HTR-8/SVneo (cell line): Measurements from ENCODE around the gene MT1E.
"Not testable (repeated sequence)": the region's sequence is repeated elsewhere in the genome, so short reads cannot be mapped to it uniquely, and the experiment has no call there.

Experiments
- DNase-seq: peaks from one replicate; pipeline ENCODE4 v3.0.0; 2011; ENCODE audit warnings: low spot score, mixed read lengths; ENCODE audit not compliant: insufficient read length
- FAIRE-seq: peaks from 2 replicates; lab custom pipeline; 2011; peaks lifted over from hg19 to GRCh38; lab: Jason Lieb, UNC

Gene MT1E

GRCh38 chr16:56669005-56669839, 43.6 kb downstream of the MT1E start, which contains the start of gene MT1H:
TSS of gene MT1H (plus strand) at chr16:56669814. CDS start at chr16:56669885, 71 bp downstream.
- DNase-seq, result no peak
- no peak for FAIRE-seq

DNA sequence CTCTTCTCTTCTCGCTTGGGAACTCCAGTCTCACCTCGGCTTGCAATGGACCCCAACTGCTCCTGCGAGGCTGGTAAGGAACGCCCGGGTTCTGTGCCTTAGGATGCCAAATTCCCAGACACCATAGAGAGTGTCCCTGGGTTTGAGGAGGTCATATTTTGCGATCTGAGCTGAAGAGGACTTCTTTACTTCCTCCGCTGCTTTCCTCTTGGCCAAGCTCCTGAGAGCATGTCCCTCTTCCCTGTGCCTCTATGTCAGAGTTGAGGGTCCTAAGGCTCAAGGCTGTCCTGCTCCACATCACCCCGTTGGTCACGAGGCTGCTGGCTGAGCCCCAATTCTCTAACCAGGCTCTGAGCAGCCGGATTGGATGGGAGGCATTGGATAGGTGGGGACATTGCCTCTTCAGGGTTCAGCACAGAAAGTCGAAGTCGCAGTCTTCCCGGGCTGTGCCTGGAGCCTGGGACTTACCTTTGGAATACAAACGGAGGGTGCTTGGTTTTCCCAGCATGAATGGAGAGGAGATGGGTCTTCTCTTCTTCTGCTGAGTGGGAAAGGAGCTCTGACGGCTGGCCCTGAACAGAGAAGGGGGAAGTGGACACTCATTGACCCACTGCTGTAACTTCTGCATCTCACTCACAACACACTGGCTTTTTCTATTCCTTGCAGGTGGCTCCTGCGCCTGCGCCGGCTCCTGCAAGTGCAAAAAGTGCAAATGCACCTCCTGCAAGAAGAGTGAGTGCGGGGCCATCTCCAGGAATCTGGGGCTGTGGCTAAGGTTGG, 44.4 kb downstream of the MT1E start:
- DNase-seq, result no peak
- no peak for FAIRE-seq

DNA sequence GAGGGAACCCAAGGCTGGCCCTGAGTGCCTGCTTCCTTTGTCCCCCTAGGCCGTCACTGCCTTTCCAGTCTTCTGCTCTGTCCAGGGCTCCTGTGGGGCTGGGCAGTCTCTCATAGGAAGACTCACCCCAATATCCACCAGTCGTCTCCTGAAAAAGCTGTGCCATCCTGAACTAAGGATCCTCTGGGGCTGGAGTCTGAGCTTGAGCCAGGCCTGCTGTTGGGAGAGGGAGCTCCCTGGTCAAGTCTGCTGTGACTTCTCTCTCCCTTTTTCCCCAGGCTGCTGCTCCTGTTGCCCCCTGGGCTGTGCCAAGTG, 45.0 kb downstream of the MT1E start:
- DNase-seq, result no peak
- FAIRE-seq, result no peak

GRCh38 chr16:56671691-56672090, 46.1 kb downstream of the MT1E start:
- not testable (repeated sequence) for DNase-seq, FAIRE-seq

- not testable (repeated sequence) for DNase-seq
- peak; percentile 31 for FAIRE-seq
These were observed 46.6 kb downstream of the MT1E start for GRCh38 chr16:56672171-56672570.

DNA sequence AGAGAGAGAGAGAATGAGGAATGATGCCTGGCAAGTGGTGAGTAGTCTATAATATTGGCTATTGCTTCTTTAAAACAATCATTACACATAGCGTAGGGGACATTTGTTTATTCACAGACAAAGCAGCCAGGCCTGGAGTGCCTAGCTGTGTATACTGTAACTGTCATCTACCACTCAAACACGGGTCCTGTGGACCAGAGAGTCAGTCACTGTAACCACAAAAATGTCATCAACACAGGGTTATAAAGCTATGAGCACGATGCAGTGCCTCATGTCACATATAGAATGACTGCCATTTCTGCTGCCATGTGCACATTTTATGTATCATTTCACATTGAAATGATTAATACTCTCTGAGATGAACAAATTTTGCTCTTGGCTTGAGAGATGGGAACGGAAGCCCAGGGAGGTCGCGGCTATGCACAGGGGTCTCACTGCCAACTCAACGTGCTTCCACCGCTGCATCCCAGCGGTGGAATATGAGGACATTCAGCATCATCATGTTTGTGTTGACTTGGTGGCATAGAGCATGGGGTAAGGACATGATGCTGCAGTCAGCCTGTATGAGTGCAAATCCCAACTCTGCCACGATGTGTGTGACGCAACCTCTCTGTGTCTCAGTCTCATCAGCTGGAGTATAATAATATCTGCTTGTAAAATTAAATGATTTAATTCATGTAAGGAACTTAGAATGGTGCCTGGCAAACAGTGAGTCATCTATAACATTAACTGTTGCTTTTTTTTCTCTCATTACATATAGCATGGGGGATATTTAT, 47.4 kb downstream of the MT1E start:
- DNase-seq (no peak), FAIRE-seq (peak; percentile 33)

DNA sequence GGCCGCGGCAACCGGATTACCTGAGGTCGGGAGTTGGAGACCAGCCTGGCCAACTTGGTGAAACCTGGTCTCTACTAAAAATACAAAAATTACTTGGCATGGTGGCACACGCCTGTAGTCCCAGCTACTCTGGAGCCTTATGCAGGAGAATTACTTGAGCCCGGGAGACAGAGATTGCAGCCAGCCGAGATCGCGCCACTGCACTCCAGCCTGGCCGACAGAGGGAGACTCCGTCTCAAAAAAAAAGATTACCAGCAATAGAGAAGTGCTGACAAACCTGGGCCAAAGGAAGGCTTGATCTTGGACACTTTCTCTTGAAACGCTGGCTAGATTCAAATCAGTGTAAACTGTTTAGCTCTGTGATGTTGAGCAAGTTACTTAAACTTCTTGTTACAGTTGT, 48.3 kb downstream of the MT1E start:
- FAIRE-seq (no peak), DNase-seq (no peak)

DNA sequence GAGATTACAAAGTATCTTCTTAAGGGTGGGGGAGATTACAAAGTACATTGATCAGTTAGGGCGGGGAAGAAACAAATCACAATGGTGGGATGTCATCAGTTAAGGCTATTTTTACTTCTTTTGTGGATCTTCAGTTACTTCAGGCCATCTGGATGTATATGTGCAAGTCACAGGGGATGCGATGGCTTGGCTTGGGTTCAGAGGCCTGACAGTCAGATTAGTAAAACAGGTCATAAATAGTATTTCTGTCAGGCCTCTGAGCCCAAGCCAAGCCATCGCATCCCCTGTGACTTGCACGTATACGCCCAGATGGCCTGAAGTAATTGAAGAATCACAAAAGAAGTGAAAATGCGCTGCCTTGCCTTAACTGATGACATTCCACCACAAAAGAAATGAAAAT, 49.0 kb downstream of the MT1E start:
- DNase-seq, FAIRE-seq: not testable (repeated sequence)

- FAIRE-seq, result no peak
- no peak for DNase-seq
These were observed 50.2 kb downstream of the MT1E start for GRCh38 chr16:56675685-56676210.
